ENCODE results near the gene SLC22A23.

The SLC22A23 gene

GRCh38 chr6:3232017-3232945, 224.6 kb downstream of the SLC22A23 start:
- Histone ChIP-seq H3K36me3 (ENCODE audit: control insufficient read depth in 2 of 2, insufficient read depth in 2 of 2, low read length in 2 of 2) (no peaks in the 10 kb centered on the region), H3K27me3 (ENCODE audit: control insufficient read depth in 2 of 2, insufficient read depth in 2 of 2, low read length in 2 of 2) (peaks cover 54 to 67% of the 10 kb centered on the region in 2 donors), H3K4me1 (ENCODE audit: control insufficient read depth in 2 of 2, insufficient read depth in 2 of 2, low read length in 2 of 2) (peaks cover 26% of the 10 kb centered on the region in 2 donors), H3K9me3 (ENCODE audit: control insufficient read depth in 2 of 2, low read length in 2 of 2) (no peaks in the 10 kb centered on the region), H3K4me3 (ENCODE audit: low read length in 2 of 2) (peak overlapping the region; percentile 59 to 79), H3K27ac (ENCODE audit: low read depth in 2 of 2, low read length in 2 of 2) (no peak overlapping the region), H3K9ac (ENCODE audit: low read depth in 1 of 2, low read length in 2 of 2) (peak overlapping the region in 1 of 2 donors; percentile 50)

- H3K4me3 ChIP-seq (ENCODE audit: low read length in 2 of 2), result peak overlapping the region; percentile 59 to 79
- peaks cover 32 to 33% of the 10 kb centered on the region in 2 donors for H3K4me1 ChIP-seq (ENCODE audit: control insufficient read depth in 2 of 2, insufficient read depth in 2 of 2, low read length in 2 of 2)
- peaks cover 63 to 75% of the 10 kb centered on the region in 2 donors for H3K27me3 ChIP-seq (ENCODE audit: control insufficient read depth in 2 of 2, insufficient read depth in 2 of 2, low read length in 2 of 2)
- H3K9me3 ChIP-seq (ENCODE audit: control insufficient read depth in 2 of 2, low read length in 2 of 2), result no peaks in the 10 kb centered on the region
- H3K27ac ChIP-seq (ENCODE audit: low read depth in 2 of 2, low read length in 2 of 2), result peak overlapping the region; percentile 39 to 48
- H3K36me3 ChIP-seq (ENCODE audit: control insufficient read depth in 2 of 2, insufficient read depth in 2 of 2, low read length in 2 of 2), result no peaks in the 10 kb centered on the region
- peak overlapping the region; percentile 41 to 50 for H3K9ac ChIP-seq (ENCODE audit: low read depth in 1 of 2, low read length in 2 of 2)
These were observed 225.4 kb downstream of the SLC22A23 start for GRCh38 chr6:3231247-3232016.

GRCh38 chr6:3230900-3231246, 226.0 kb downstream of the SLC22A23 start:
- Histone ChIP-seq H3K4me1 (ENCODE audit: control insufficient read depth in 2 of 2, insufficient read depth in 2 of 2, low read length in 2 of 2) (peaks cover 32 to 33% of the 10 kb centered on the region in 2 donors), H3K9me3 (ENCODE audit: control insufficient read depth in 2 of 2, low read length in 2 of 2) (no peaks in the 10 kb centered on the region), H3K9ac (ENCODE audit: low read depth in 1 of 2, low read length in 2 of 2) (peak overlapping the region in 1 of 2 donors; percentile 50), H3K27ac (ENCODE audit: low read depth in 2 of 2, low read length in 2 of 2) (peak overlapping the region in 1 of 2 donors; percentile 48), H3K4me3 (ENCODE audit: low read length in 2 of 2) (peak overlapping the region; percentile 59 to 79), H3K36me3 (ENCODE audit: control insufficient read depth in 2 of 2, insufficient read depth in 2 of 2, low read length in 2 of 2) (no peaks in the 10 kb centered on the region), H3K27me3 (ENCODE audit: control insufficient read depth in 2 of 2, insufficient read depth in 2 of 2, low read length in 2 of 2) (peaks cover 68 to 76% of the 10 kb centered on the region in 2 donors)

GRCh38 chr6:3230256-3230882, 226.5 kb downstream of the SLC22A23 start:
- Histone ChIP-seq H3K4me3 (ENCODE audit: low read length in 2 of 2) (no peak overlapping the region), H3K27ac (ENCODE audit: low read depth in 2 of 2, low read length in 2 of 2) (no peak overlapping the region), H3K9ac (ENCODE audit: low read depth in 1 of 2, low read length in 2 of 2) (no peak overlapping the region), H3K27me3 (ENCODE audit: control insufficient read depth in 2 of 2, insufficient read depth in 2 of 2, low read length in 2 of 2) (peaks cover 68 to 77% of the 10 kb centered on the region in 2 donors), H3K4me1 (ENCODE audit: control insufficient read depth in 2 of 2, insufficient read depth in 2 of 2, low read length in 2 of 2) (peaks cover 32 to 33% of the 10 kb centered on the region in 2 donors), H3K36me3 (ENCODE audit: control insufficient read depth in 2 of 2, insufficient read depth in 2 of 2, low read length in 2 of 2) (no peaks in the 10 kb centered on the region), H3K9me3 (ENCODE audit: control insufficient read depth in 2 of 2, low read length in 2 of 2) (no peaks in the 10 kb centered on the region)

- H3K9me3 ChIP-seq (ENCODE audit: control insufficient read depth in 2 of 2, low read length in 2 of 2), result no peaks in the 10 kb centered on the region
- peaks cover 32 to 33% of the 10 kb centered on the region in 2 donors for H3K4me1 ChIP-seq (ENCODE audit: control insufficient read depth in 2 of 2, insufficient read depth in 2 of 2, low read length in 2 of 2)
- H3K4me3 ChIP-seq (ENCODE audit: low read length in 2 of 2), result peak overlapping the region; percentile 1 to 39
- peaks cover 68 to 77% of the 10 kb centered on the region in 2 donors for H3K27me3 ChIP-seq (ENCODE audit: control insufficient read depth in 2 of 2, insufficient read depth in 2 of 2, low read length in 2 of 2)
- no peak overlapping the region for H3K27ac ChIP-seq (ENCODE audit: low read depth in 2 of 2, low read length in 2 of 2)
- no peak overlapping the region for H3K9ac ChIP-seq (ENCODE audit: low read depth in 1 of 2, low read length in 2 of 2)
- no peaks in the 10 kb centered on the region for H3K36me3 ChIP-seq (ENCODE audit: control insufficient read depth in 2 of 2, insufficient read depth in 2 of 2, low read length in 2 of 2)
These were observed 227.2 kb downstream of the SLC22A23 start for GRCh38 chr6:3229566-3230178.

GRCh38 chr6:3228771-3229565, 227.9 kb downstream of the SLC22A23 start:
- no peaks in the 10 kb centered on the region for H3K9me3 ChIP-seq (ENCODE audit: control insufficient read depth in 2 of 2, low read length in 2 of 2)
- H3K27ac ChIP-seq (ENCODE audit: low read depth in 2 of 2, low read length in 2 of 2), result no peak overlapping the region
- peak overlapping the region; percentile 39 to 61 for H3K4me3 ChIP-seq (ENCODE audit: low read length in 2 of 2)
- H3K27me3 ChIP-seq (ENCODE audit: control insufficient read depth in 2 of 2, insufficient read depth in 2 of 2, low read length in 2 of 2), result peaks cover 64 to 74% of the 10 kb centered on the region in 2 donors
- H3K9ac ChIP-seq (ENCODE audit: low read depth in 1 of 2, low read length in 2 of 2), result no peak overlapping the region
- H3K4me1 ChIP-seq (ENCODE audit: control insufficient read depth in 2 of 2, insufficient read depth in 2 of 2, low read length in 2 of 2), result peaks cover 32 to 33% of the 10 kb centered on the region in 2 donors
- no peaks in the 10 kb centered on the region for H3K36me3 ChIP-seq (ENCODE audit: control insufficient read depth in 2 of 2, insufficient read depth in 2 of 2, low read length in 2 of 2)

GRCh38 chr6:3228046-3228671, 228.7 kb downstream of the SLC22A23 start:
- H3K4me3 ChIP-seq (ENCODE audit: low read length in 2 of 2), result peak overlapping the region; percentile 22
- H3K9me3 ChIP-seq (ENCODE audit: control insufficient read depth in 2 of 2, low read length in 2 of 2), result no peaks in the 10 kb centered on the region
- no peaks in the 10 kb centered on the region for H3K36me3 ChIP-seq (ENCODE audit: control insufficient read depth in 2 of 2, insufficient read depth in 2 of 2, low read length in 2 of 2)
- H3K9ac ChIP-seq (ENCODE audit: low read depth in 1 of 2, low read length in 2 of 2), result no peak overlapping the region
- H3K27me3 ChIP-seq (ENCODE audit: control insufficient read depth in 2 of 2, insufficient read depth in 2 of 2, low read length in 2 of 2), result peaks cover 58 to 71% of the 10 kb centered on the region in 2 donors
- no peak overlapping the region for H3K27ac ChIP-seq (ENCODE audit: low read depth in 2 of 2, low read length in 2 of 2)
- peaks cover 32 to 33% of the 10 kb centered on the region in 2 donors for H3K4me1 ChIP-seq (ENCODE audit: control insufficient read depth in 2 of 2, insufficient read depth in 2 of 2, low read length in 2 of 2)

GRCh38 chr6:3227363-3228045, 229.3 kb downstream of the SLC22A23 start, which contains the start of gene TUBB2B:
TUBB2B (minus strand) TSS chr6:3227653; CDS start chr6:3227543, 110 bp downstream.
- H3K9ac ChIP-seq (ENCODE audit: low read depth in 1 of 2, low read length in 2 of 2), result no peak within 1 kb of the TSS
- H3K27ac ChIP-seq (ENCODE audit: low read depth in 2 of 2, low read length in 2 of 2), result no peak within 1 kb of the TSS
- no peaks in the 10 kb centered on the region for H3K36me3 ChIP-seq (ENCODE audit: control insufficient read depth in 2 of 2, insufficient read depth in 2 of 2, low read length in 2 of 2)
- no peaks in the 10 kb centered on the region for H3K9me3 ChIP-seq (ENCODE audit: control insufficient read depth in 2 of 2, low read length in 2 of 2)
- H3K27me3 ChIP-seq (ENCODE audit: control insufficient read depth in 2 of 2, insufficient read depth in 2 of 2, low read length in 2 of 2), result peaks cover 51 to 68% of the 10 kb centered on the region in 2 donors
- H3K4me1 ChIP-seq (ENCODE audit: control insufficient read depth in 2 of 2, insufficient read depth in 2 of 2, low read length in 2 of 2), result peaks cover 32 to 33% of the 10 kb centered on the region in 2 donors
- H3K4me3 ChIP-seq (ENCODE audit: low read length in 2 of 2), result peak within 1 kb of the TSS; percentile 31 to 59

Measured in mucosa of rectum (tissue), 2 donors.